IMR-90 (cell line): ENCODE results near the gene ASB5. TPM values are rescaled to one million over a fixed set of nuclear protein-coding genes. Genes with fewer than 3 reads are reported as not detected.

ENCODE experiments used
- polyA plus RNA-seq, 3 experiments: library from polyadenylated mRNA; depleted of rRNA; stranded (reverse); fragments of >200 nt; gene quantifications; 2 replicates each; pipeline ENCODE4 v1.2.3, GENCODE V29; 2012; ENCODE audit warnings: low replicate concordance in 1 of 3
- total RNA-seq: library from RNA; depleted of rRNA; stranded (reverse); fragments of >200 nt; gene quantifications from 2 replicates; pipeline ENCODE4 v1.2.3, GENCODE V29; 2012; rRNA removed

Gene ASB5
- total and polyA plus RNA-seq, 2 of the 4 experiments (the other 2 are of a cell fraction), result 0.18 to 0.21 TPM

Other genes starting within 250 kb of the ASB5 start
- 0.54 and 0.83 TPM in 2 replicates for gene WDR17, start 203.4 kb downstream of the ASB5 start, total RNA-seq
- 0.19 and 0.53 TPM in 2 replicates for gene WDR17, start 203.4 kb downstream of the ASB5 start, polyA plus RNA-seq (2012; rRNA removed)
- under 0.01 and 0.28 TPM in 2 replicates for gene SPATA4, start 73.6 kb downstream of the ASB5 start, total RNA-seq
- 0.09 and 0.14 TPM in 2 replicates for gene SPATA4, start 73.6 kb downstream of the ASB5 start, polyA plus RNA-seq (2012; rRNA removed)
- 77.4 and 131 TPM in 2 replicates for gene SPCS3, start 50.7 kb upstream of the ASB5 start, total RNA-seq
- 32.8 and 41.6 TPM in 2 replicates for gene SPCS3, start 50.7 kb upstream of the ASB5 start, polyA plus RNA-seq (2012; rRNA removed)